CD14-positive monocyte (primary cell): Measurements from ENCODE around the gene FHOD3. TPM values are rescaled to one million over a fixed set of nuclear protein-coding genes. Genes with fewer than 3 reads are reported as not detected.

Source experiments
- DNase-seq, 3 donors: peaks; one replicate each; pipeline ENCODE4 v3.0.0-alpha.2; 2011 to 2022
- H2AFZ ChIP-seq: 2 replicates; pipeline ENCODE4 v1.6.0; 2012; ENCODE audit warnings: mild to moderate bottlenecking, low read depth, low read length, inconsistent platforms; ENCODE audit not compliant: insufficient read depth, poor library complexity, severe bottlenecking
- H3K27ac ChIP-seq, 2 donors: 1 replicate in 1 of 2; 2 replicates in 1 of 2; pipeline ENCODE4 v1.5.1; 2012 to 2013; ENCODE audit warnings: low read length in 2 of 2, control low read depth in 1 of 2, inconsistent platforms in 1 of 2, low read depth in 1 of 2, mild to moderate bottlenecking in 1 of 2
- H3K27me3 ChIP-seq, 2 donors: one replicate each; pipeline versions ENCODE4 v1.6.0 to v1.6.1; 2011 to 2013; ENCODE audit warnings: low read length in 2 of 2; ENCODE audit not compliant: control insufficient read depth in 2 of 2, insufficient read depth in 2 of 2
- H3K36me3 ChIP-seq, 2 donors: replicated peaks in 1 of 2; 1 replicate in 1 of 2; 2 replicates in 1 of 2; pipeline versions ENCODE4 v1.5.1 to v1.6.1; 2012 to 2013; ENCODE audit warnings: low read length in 2 of 2, control low read depth in 1 of 2, inconsistent platforms in 1 of 2, mild to moderate bottlenecking in 1 of 2; ENCODE audit not compliant: insufficient read depth in 2 of 2, control insufficient read depth in 1 of 2
- H3K4me1 ChIP-seq, 2 donors: 1 replicate in 1 of 2; 2 replicates in 1 of 2; pipeline versions ENCODE4 v1.5.1 to v1.6.1; 2012 to 2013; ENCODE audit warnings: low read length in 2 of 2, control low read depth in 1 of 2, inconsistent platforms in 1 of 2, mild to moderate bottlenecking in 1 of 2, moderate library complexity in 1 of 2; ENCODE audit not compliant: insufficient read depth in 2 of 2, control insufficient read depth in 1 of 2
- H3K4me2 ChIP-seq: replicated peaks from 2 replicates; pipeline ENCODE3; 2012; ENCODE audit warnings: low read length, moderate library complexity, mild to moderate bottlenecking; ENCODE audit not compliant: poor library complexity, severe bottlenecking; ENCODE audit errors: extremely low read depth
- H3K4me3 ChIP-seq, 3 experiments: fragments of 200-600 bp in 1 of 3; sonication (generic) in 1 of 3; replicated peaks in 1 of 3; 1 replicate in 2 of 3; 2 replicates in 1 of 3; pipeline ENCODE4 v1.5.1; 2011 to 2013; ENCODE audit warnings: low read length in 3 of 3, mild to moderate bottlenecking in 3 of 3, control low read depth in 2 of 3, low read depth in 2 of 3, inconsistent platforms in 1 of 3, moderate library complexity in 1 of 3
- H3K79me2 ChIP-seq: 2 replicates; pipeline ENCODE4 v1.6.0; 2012; ENCODE audit warnings: mild to moderate bottlenecking, control low read depth, inconsistent platforms, low read length, moderate library complexity; ENCODE audit not compliant: insufficient read depth
- H3K9ac ChIP-seq: 2 replicates; pipeline ENCODE4 v1.6.0; 2017; ENCODE audit warnings: low read length, mild to moderate bottlenecking; ENCODE audit not compliant: insufficient read depth, poor library complexity, severe bottlenecking
- H3K9me3 ChIP-seq, 2 donors: replicated peaks in 1 of 2; 1 replicate in 1 of 2; 2 replicates in 1 of 2; pipeline versions ENCODE4 v1.5.1 to v1.6.1; 2012 to 2013; ENCODE audit warnings: low read length in 2 of 2, control low read depth in 1 of 2; ENCODE audit not compliant: control insufficient read depth in 1 of 2, insufficient read depth in 1 of 2
- H4K20me1 ChIP-seq: 2 replicates; pipeline ENCODE4 v1.6.0; 2012; ENCODE audit warnings: mild to moderate bottlenecking, low read length, control low read depth, moderate library complexity; ENCODE audit not compliant: insufficient read depth
- H3K27ac Mint-ChIP-seq, 7 donors: one replicate each; pipeline ENCODE4 v1.8.0; 2020; ENCODE audit warnings: mild to moderate bottlenecking in 7 of 7, mixed read lengths in 7 of 7, moderate library complexity in 6 of 7, inconsistent platforms in 2 of 7
- H3K27me3 Mint-ChIP-seq, 3 donors: one replicate each; pipeline ENCODE4 v1.8.0; 2021 to 2022; ENCODE audit warnings: low read depth in 3 of 3, mild to moderate bottlenecking in 3 of 3, mixed read lengths in 3 of 3, moderate library complexity in 3 of 3, inconsistent platforms in 1 of 3
- H3K36me3 Mint-ChIP-seq, 2 donors: one replicate each; pipeline ENCODE4 v1.8.0; 2020; ENCODE audit warnings: mixed read lengths in 2 of 2, inconsistent platforms in 1 of 2, mild to moderate bottlenecking in 1 of 2
- H3K4me1 Mint-ChIP-seq: one replicate; pipeline ENCODE4 v1.8.0; 2020; ENCODE audit warnings: mild to moderate bottlenecking, mixed read lengths
- H3K4me3 Mint-ChIP-seq, 2 donors: one replicate each; pipeline ENCODE4 v1.8.0; 2020; ENCODE audit warnings: mild to moderate bottlenecking in 2 of 2, mixed read lengths in 2 of 2, moderate library complexity in 1 of 2
- H3K9me3 Mint-ChIP-seq, 7 donors: one replicate each; pipeline ENCODE4 v1.8.0; 2020 to 2022; ENCODE audit warnings: mixed read lengths in 7 of 7, mild to moderate bottlenecking in 6 of 7, moderate library complexity in 6 of 7, inconsistent platforms in 2 of 7
- WGBS: methylation state at CpG from one replicate; pipeline ENCODE4 v1.1.5; 2013; ENCODE audit warnings: missing lambda C conversion rate; ENCODE audit not compliant: insufficient coverage; 5-methylcytosine and 5-hydroxymethylcytosine counted together
- intact Hi-C, 2 donors: fragments of 100-400 bp; cut with micrococcal nuclease; formaldehyde crosslinking; loops; one replicate each; pipeline versions ENCODE4 v1.15.0 to v1.15.1; 2023
- polyA plus RNA-seq, 3 donors: library from polyadenylated mRNA; depleted of rRNA in 1 of 3; unstranded in 2 of 3; stranded (reverse) in 1 of 3; fragments of 300-500 nt in 2 of 3; fragments of >200 nt in 1 of 3; fragmentation: Illumina TruSeq in 2 of 3; gene quantifications; 1 replicate in 2 of 3; 2 replicates in 1 of 3; pipeline ENCODE4 v1.2.3, GENCODE V29; 2012 to 2021
- TF ChIP-seq, protein P1 (sequence below): fragments of 200-600 bp; IDR thresholded peaks from one replicate; pipeline ENCODE4 v1.8.0; 2022; ENCODE audit warnings: antibody characterized with exemption, mild to moderate bottlenecking

FHOD3 gene
- polyA plus RNA-seq, 3 donors = not detected

DNA sequence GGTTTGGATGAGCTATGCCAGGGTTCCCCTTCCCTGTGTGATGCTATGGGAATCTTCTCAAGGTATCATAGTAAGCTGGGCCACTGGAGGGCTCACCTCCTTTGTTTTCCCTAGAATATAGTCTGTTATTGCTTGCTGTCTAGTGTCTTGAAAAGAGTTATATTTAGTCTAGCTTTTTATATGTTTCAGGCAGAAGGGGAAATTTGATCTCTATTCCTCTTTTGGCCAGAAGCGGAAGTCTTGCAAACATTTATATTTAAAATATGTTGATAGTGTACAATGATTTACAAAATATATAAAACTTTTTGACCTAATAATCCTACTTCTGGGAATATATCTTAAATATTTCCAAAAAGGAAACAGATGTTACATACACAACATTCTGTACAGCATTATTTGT lies 260.7 kb downstream of the FHOD3 start:
- TF ChIP-seq, protein P1, sequence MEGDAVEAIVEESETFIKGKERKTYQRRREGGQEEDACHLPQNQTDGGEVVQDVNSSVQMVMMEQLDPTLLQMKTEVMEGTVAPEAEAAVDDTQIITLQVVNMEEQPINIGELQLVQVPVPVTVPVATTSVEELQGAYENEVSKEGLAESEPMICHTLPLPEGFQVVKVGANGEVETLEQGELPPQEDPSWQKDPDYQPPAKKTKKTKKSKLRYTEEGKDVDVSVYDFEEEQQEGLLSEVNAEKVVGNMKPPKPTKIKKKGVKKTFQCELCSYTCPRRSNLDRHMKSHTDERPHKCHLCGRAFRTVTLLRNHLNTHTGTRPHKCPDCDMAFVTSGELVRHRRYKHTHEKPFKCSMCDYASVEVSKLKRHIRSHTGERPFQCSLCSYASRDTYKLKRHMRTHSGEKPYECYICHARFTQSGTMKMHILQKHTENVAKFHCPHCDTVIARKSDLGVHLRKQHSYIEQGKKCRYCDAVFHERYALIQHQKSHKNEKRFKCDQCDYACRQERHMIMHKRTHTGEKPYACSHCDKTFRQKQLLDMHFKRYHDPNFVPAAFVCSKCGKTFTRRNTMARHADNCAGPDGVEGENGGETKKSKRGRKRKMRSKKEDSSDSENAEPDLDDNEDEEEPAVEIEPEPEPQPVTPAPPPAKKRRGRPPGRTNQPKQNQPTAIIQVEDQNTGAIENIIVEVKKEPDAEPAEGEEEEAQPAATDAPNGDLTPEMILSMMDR = no peak
- Mint-ChIP-seq H3K4me3 (no peak overlapping the region), H3K27me3 (peaks cover 0 to 5% (median 0%) of the 10 kb centered on the region in 3 donors), H3K36me3 (no peaks in the 10 kb centered on the region), H3K27ac (no peak overlapping the region), H3K9me3 (peaks cover 0 to 7% (median under 1%) of the 10 kb centered on the region in 7 donors), H3K4me1 (no peaks in the 10 kb centered on the region)
- no peak overlapping the region for H3K4me2 ChIP-seq
- no peaks in the 10 kb centered on the region for H3K27me3 ChIP-seq
- H2AFZ ChIP-seq = no peak overlapping the region
- no peaks in the 10 kb centered on the region for H3K79me2 ChIP-seq
- WGBS = no CpG with 5 or more reads among the region's 1 CpG
- H3K4me3 ChIP-seq = no peak overlapping the region
- no peaks in the 10 kb centered on the region for H3K36me3 ChIP-seq
- no peak for DNase-seq
- H3K9me3 ChIP-seq = no peaks in the 10 kb centered on the region
- H3K9ac ChIP-seq = no peak overlapping the region
- intact Hi-C loops = no loop called here
- no peak overlapping the region for H3K27ac ChIP-seq
- H4K20me1 ChIP-seq = no peaks in the 10 kb centered on the region
- no peaks in the 10 kb centered on the region for H3K4me1 ChIP-seq

GRCh38 chr18:36559149-36559857 lies 261.8 kb downstream of the FHOD3 start:
- Histone ChIP-seq H2AFZ (no peak overlapping the region), H4K20me1 (no peaks in the 10 kb centered on the region), H3K36me3 (no peaks in the 10 kb centered on the region), H3K27ac (no peak overlapping the region), H3K9me3 (no peaks in the 10 kb centered on the region), H3K4me1 (no peaks in the 10 kb centered on the region), H3K4me3 (no peak overlapping the region), H3K4me2 (no peak overlapping the region), H3K9ac (no peak overlapping the region), H3K27me3 (no peaks in the 10 kb centered on the region), H3K79me2 (no peaks in the 10 kb centered on the region)
- Mint-ChIP-seq H3K4me3 (no peak overlapping the region), H3K9me3 (peaks cover 0 to 4% (median 0%) of the 10 kb centered on the region in 7 donors), H3K36me3 (no peaks in the 10 kb centered on the region), H3K4me1 (no peaks in the 10 kb centered on the region), H3K27ac (no peak overlapping the region), H3K27me3 (peaks cover 0 to 5% (median 1%) of the 10 kb centered on the region in 3 donors)
- intact Hi-C loops = no loop called here
- TF ChIP-seq, protein P1 = no peak
- DNase-seq = no peak
- 82% methylated on average over 5 of the region's 8 CpGs for WGBS
